Neural cell (in vitro differentiated cells): ENCODE data around the gene LYSMD1.

Experiments
- CTCF ChIP-seq: fragments of 450-650 bp; IDR thresholded peaks from 2 replicates; pipeline ENCODE4 v1.5.1; 2014; ENCODE audit warnings: antibody characterized with exemption, mild to moderate bottlenecking, moderate library complexity; ENCODE audit not compliant: poor library complexity, severe bottlenecking
- EP300 ChIP-seq: fragments of 450-650 bp; conservative IDR thresholded peaks from 2 replicates; pipeline ENCODE4 v1.6.1; 2014; ENCODE audit warnings: antibody characterized with exemption, mild to moderate bottlenecking, moderate library complexity; ENCODE audit not compliant: poor library complexity, severe bottlenecking
- EZH2 ChIP-seq: fragments of 200-600, 300-800 bp; shearing (Covaris generic), sonication (generic); IDR thresholded peaks from 2 replicates; pipeline ENCODE4 v1.6.1; 2014; ENCODE audit warnings: antibody characterized with exemption, low read length, borderline replicate concordance, mild to moderate bottlenecking; ENCODE audit not compliant: insufficient read depth, poor library complexity, severe bottlenecking
- MXI1 ChIP-seq: fragments of 450-650 bp; conservative IDR thresholded peaks from 2 replicates; pipeline ENCODE4 v1.6.1; 2014; ENCODE audit warnings: antibody characterized with exemption, mild to moderate bottlenecking; ENCODE audit not compliant: poor library complexity, severe bottlenecking
- POLR2AphosphoS5 ChIP-seq: IDR thresholded peaks from 2 replicates; pipeline ENCODE4 v1.6.1; 2012
- RAD21 ChIP-seq: fragments of 450-650 bp; conservative IDR thresholded peaks from 2 replicates; pipeline ENCODE4 v1.6.1; 2014; ENCODE audit warnings: antibody characterized with exemption, mild to moderate bottlenecking, moderate library complexity
- REST ChIP-seq: IDR thresholded peaks from 2 replicates; pipeline ENCODE4 v1.6.1; 2012; ENCODE audit warnings: borderline replicate concordance
- SMC3 ChIP-seq: fragments of 450-650 bp; conservative IDR thresholded peaks from 2 replicates; pipeline ENCODE4 v1.6.1; 2014; ENCODE audit warnings: antibody characterized with exemption, mild to moderate bottlenecking, moderate library complexity; ENCODE audit not compliant: poor library complexity
- TAF1 ChIP-seq: IDR thresholded peaks from 2 replicates; pipeline ENCODE4 v1.6.1; 2012; ENCODE audit warnings: low read depth

- no peak for TF ChIP-seq REST
- TF ChIP-seq CTCF, result no peak
- no peak for TF ChIP-seq POLR2AphosphoS5
- TF ChIP-seq EP300, result no peak
- TF ChIP-seq EZH2, result no peak
- TF ChIP-seq RAD21, result no peak
- no peak for TF ChIP-seq MXI1
- TF ChIP-seq TAF1, result no peak
- no peak for TF ChIP-seq SMC3
These were observed 18.0 kb downstream of the LYSMD1 start for GRCh38 chr1:151147665-151148064.
